Peyer's patch (tissue), 4 donors: Measurements from ENCODE around the gene SULF2. TPM values are rescaled to one million over a fixed set of nuclear protein-coding genes. Genes with fewer than 3 reads are reported as not detected.

Experiments used
- DNase-seq, 3 donors: peaks; one replicate each; pipeline ENCODE4 v3.0.0-alpha.2; 2017 to 2019
- H3K27ac ChIP-seq, 4 donors: fragments of 200-600 bp; sonication (generic); one replicate each; pipeline ENCODE4 v1.5.1; 2016 to 2019
- H3K27me3 ChIP-seq, 2 donors: fragments of 200-600 bp; sonication (generic); one replicate each; pipeline ENCODE4 v1.5.1; 2019
- H3K36me3 ChIP-seq, 3 donors: fragments of 200-600 bp; sonication (generic); one replicate each; pipeline ENCODE4 v1.5.1; 2016 to 2019
- H3K4me1 ChIP-seq, 4 donors: fragments of 200-600 bp; sonication (generic); one replicate each; pipeline ENCODE4 v1.5.1; 2016 to 2019
- H3K4me3 ChIP-seq, 4 donors: fragments of 200-600 bp; sonication (generic); 1 replicate in 3 of 4; 2 replicates in 1 of 4; pipeline ENCODE4 v1.5.1; 2016 to 2019; ENCODE audit warnings: mild to moderate bottlenecking in 1 of 4
- H3K9me3 ChIP-seq, 4 donors: fragments of 200-600 bp; sonication (generic); one replicate each; pipeline ENCODE4 v1.5.1; 2016 to 2019; ENCODE audit warnings: mild to moderate bottlenecking in 1 of 4
- CTCF ChIP-seq, 6 experiments: fragments of 450-650 bp in 4 of 6; fragments of 200-600 bp in 2 of 6; sonication (generic) in 1 of 6; IDR thresholded peaks; one replicate each; pipeline ENCODE4 v1.5.1; 2017 to 2019; ENCODE audit warnings: antibody characterized with exemption in 6 of 6, mild to moderate bottlenecking in 3 of 6, moderate library complexity in 1 of 6
- POLR2A ChIP-seq, 2 donors: fragments of 450-650 bp; IDR thresholded peaks; one replicate each; pipeline ENCODE4 v1.5.1; 2017; ENCODE audit warnings: antibody characterized with exemption in 2 of 2, mild to moderate bottlenecking in 2 of 2, moderate library complexity in 2 of 2
- total RNA-seq, 4 donors: library from RNA; depleted of rRNA; stranded (reverse); fragments of >200 nt; gene quantifications; one replicate each; pipeline ENCODE4 v1.1.0, GENCODE V29; 2016

The SULF2 gene
- total RNA-seq, 4 donors from 2014 or later: 32.4 to 168 (median 52.5) TPM

GRCh38 chr20:47701612-47702011 lies 83.7 kb downstream of the SULF2 start:
- TF ChIP-seq CTCF (IDR thresholded peaks at IDR 0.05): no peak
- no peak for TF ChIP-seq POLR2A (IDR thresholded peaks at IDR 0.05)
- Histone ChIP-seq H3K9me3 (no peaks in the 10 kb centered on the region), H3K4me1 (no peaks in the 10 kb centered on the region), H3K27ac (no peak overlapping the region), H3K27me3 (no peaks in the 10 kb centered on the region), H3K36me3 (peaks cover 0 to 5% (median 0%) of the 10 kb centered on the region in 3 donors), H3K4me3 (no peak overlapping the region)
- DNase-seq: no peak

GRCh38 chr20:47700327-47700726 lies 85.0 kb downstream of the SULF2 start:
- Histone ChIP-seq H3K9me3 (no peaks in the 10 kb centered on the region), H3K27ac (no peak overlapping the region), H3K4me1 (no peaks in the 10 kb centered on the region), H3K27me3 (no peaks in the 10 kb centered on the region), H3K36me3 (peaks cover 0 to 5% (median 0%) of the 10 kb centered on the region in 3 donors), H3K4me3 (no peak overlapping the region)
- DNase-seq: no peak
- no peak for TF ChIP-seq CTCF (IDR thresholded peaks at IDR 0.05)
- no peak for TF ChIP-seq POLR2A (IDR thresholded peaks at IDR 0.05)

- H3K27ac ChIP-seq: no peak overlapping the region
- DNase-seq: no peak
These were observed 85.5 kb downstream of the SULF2 start for GRCh38 chr20:47699818-47700217.

GRCh38 chr20:47698142-47698541 lies 87.1 kb downstream of the SULF2 start:
- H3K36me3 ChIP-seq: peaks cover 0 to 5% (median 0%) of the 10 kb centered on the region in 3 donors
- no peak overlapping the region for H3K27ac ChIP-seq
- TF ChIP-seq POLR2A (IDR thresholded peaks at IDR 0.05) (no peak), CTCF (IDR thresholded peaks at IDR 0.05) (no peak)
- no peaks in the 10 kb centered on the region for H3K4me1 ChIP-seq
- H3K4me3 ChIP-seq: no peak overlapping the region
- DNase-seq: no peak
- no peaks in the 10 kb centered on the region for H3K9me3 ChIP-seq
- H3K27me3 ChIP-seq: no peaks in the 10 kb centered on the region

More at GRCh38 chr20:47699818-47700217, 85.5 kb downstream of the SULF2 start:
- no peaks in the 10 kb centered on the region for H3K27me3 ChIP-seq
- no peaks in the 10 kb centered on the region for H3K9me3 ChIP-seq
- TF ChIP-seq POLR2A (IDR thresholded peaks at IDR 0.05): no peak
- no peak for TF ChIP-seq CTCF (IDR thresholded peaks at IDR 0.05)
- peaks cover 0 to 5% (median 0%) of the 10 kb centered on the region in 3 donors for H3K36me3 ChIP-seq
- H3K4me1 ChIP-seq: no peaks in the 10 kb centered on the region
- no peak overlapping the region for H3K4me3 ChIP-seq

GRCh38 chr20:47696856-47697255 lies 88.4 kb downstream of the SULF2 start:
- Histone ChIP-seq H3K27me3 (no peaks in the 10 kb centered on the region), H3K4me1 (no peaks in the 10 kb centered on the region), H3K9me3 (peaks cover 0 to 7% (median 0%) of the 10 kb centered on the region in 4 donors), H3K27ac (no peak overlapping the region), H3K36me3 (peaks cover 0 to 5% (median 0%) of the 10 kb centered on the region in 3 donors), H3K4me3 (no peak overlapping the region)
- no peak for TF ChIP-seq CTCF (IDR thresholded peaks at IDR 0.05)
- no peak for TF ChIP-seq POLR2A (IDR thresholded peaks at IDR 0.05)
- no peak for DNase-seq
